Esophagus squamous epithelium (tissue), 5 donors: ENCODE measurements around the gene EIF4EBP2. TPM values are rescaled to one million over a fixed set of nuclear protein-coding genes. Genes with fewer than 3 reads are reported as not detected.

Experiments used
- DNase-seq: peaks from one replicate; lab custom pipeline; 2025; lab: John Stamatoyannopoulos, UW
- H3K27ac ChIP-seq, 4 donors: fragments of 200-600 bp; sonication (generic); one replicate each; pipeline ENCODE4 v1.5.1; 2016 to 2019; ENCODE audit warnings: mild to moderate bottlenecking in 1 of 4
- H3K27me3 ChIP-seq, 4 donors: fragments of 200-600 bp; sonication (generic); 1 replicate in 3 of 4; 2 replicates in 1 of 4; pipeline versions ENCODE4 v1.5.1 to v1.6.0; 2017 to 2021; ENCODE audit warnings: antibody characterized with exemption in 1 of 4
- H3K36me3 ChIP-seq, 3 donors: fragments of 200-600 bp; sonication (generic); one replicate each; pipeline ENCODE4 v1.5.1; 2016 to 2019
- H3K4me1 ChIP-seq, 3 donors: fragments of 200-600 bp; sonication (generic); one replicate each; pipeline ENCODE4 v1.5.1; 2017 to 2019
- H3K4me3 ChIP-seq, 4 donors: fragments of 200-600 bp; sonication (generic); 1 replicate in 3 of 4; 2 replicates in 1 of 4; pipeline ENCODE4 v1.5.1; 2016 to 2019; ENCODE audit warnings: mild to moderate bottlenecking in 2 of 4, moderate library complexity in 1 of 4
- H3K9me3 ChIP-seq, 3 donors: fragments of 200-600 bp; sonication (generic); one replicate each; pipeline ENCODE4 v1.5.1; 2016 to 2019
- POLR2A ChIP-seq, 4 donors: fragments of 450-650 bp; IDR thresholded peaks; one replicate each; pipeline ENCODE4 v1.6.1; 2017; ENCODE audit warnings: antibody characterized with exemption in 4 of 4, mild to moderate bottlenecking in 4 of 4, moderate library complexity in 3 of 4
- WGBS, 2 donors: methylation state at CpG; one replicate each; pipeline ENCODE4 v1.1.5; 2018; 5-methylcytosine and 5-hydroxymethylcytosine counted together
- intact Hi-C: fragments of 100-400 bp; cut with DNase I; formaldehyde crosslinking; loops from one replicate; pipeline ENCODE4 v1.15.0; 2022
- total RNA-seq, 4 donors: library from RNA; depleted of rRNA; stranded (reverse); fragments of >200 nt; gene quantifications; one replicate each; pipeline ENCODE4 v1.1.0, GENCODE V29; 2016
- TF ChIP-seq, protein P1 (sequence below), 6 experiments: fragments of 450-650 bp in 4 of 6; fragments of 200-600 bp in 2 of 6; sonication (generic) in 2 of 6; IDR thresholded peaks; one replicate each; pipeline ENCODE4 v1.5.1; 2016 to 2019; ENCODE audit warnings: antibody characterized with exemption in 6 of 6, mild to moderate bottlenecking in 4 of 6, moderate library complexity in 4 of 6
- donor health status: DM: yes; HTN: yes; CAD: no.

The EIF4EBP2 gene
- total RNA-seq, 4 donors from 2014 or later, result 34.5 to 57.2 (median 43.2) TPM

DNA sequence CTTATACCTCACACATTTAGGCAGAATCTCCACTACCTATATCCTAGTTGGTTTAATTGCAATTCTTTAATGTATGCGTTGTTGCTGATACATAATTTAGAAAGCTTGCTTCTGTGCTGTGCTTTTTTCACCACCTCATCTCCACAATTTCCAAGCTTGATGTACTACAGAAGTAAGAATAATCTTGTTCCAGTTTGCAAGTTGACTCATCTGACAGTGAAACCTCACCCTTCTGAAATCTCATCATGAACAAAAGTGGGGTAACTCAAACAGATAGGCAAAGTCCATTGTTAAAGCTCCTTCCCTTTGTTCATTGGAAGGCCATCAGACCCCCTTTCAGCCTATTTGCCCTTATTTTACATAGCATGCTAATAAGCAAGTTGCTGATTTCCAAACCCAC, 13.6 kb downstream of the EIF4EBP2 start:
- Histone ChIP-seq H3K4me3 (no peak overlapping the region), H3K9me3 (no peaks in the 10 kb centered on the region), H3K27ac (peak overlapping the region in 1 of 4 donors; percentile 51), H3K36me3 (peaks cover 0 to 41% (median 19%) of the 10 kb centered on the region in 3 donors), H3K27me3 (no peaks in the 10 kb centered on the region), H3K4me1 (peaks cover 0 to 31% (median 3%) of the 10 kb centered on the region in 3 donors)
- WGBS, 2 donors, result 91 to 94% methylated on average over 1 of the region's 1 CpG
- no peak for DNase-seq
- TF ChIP-seq POLR2A (IDR thresholded peaks at IDR 0.05), result no peak
- TF ChIP-seq, protein P1, sequence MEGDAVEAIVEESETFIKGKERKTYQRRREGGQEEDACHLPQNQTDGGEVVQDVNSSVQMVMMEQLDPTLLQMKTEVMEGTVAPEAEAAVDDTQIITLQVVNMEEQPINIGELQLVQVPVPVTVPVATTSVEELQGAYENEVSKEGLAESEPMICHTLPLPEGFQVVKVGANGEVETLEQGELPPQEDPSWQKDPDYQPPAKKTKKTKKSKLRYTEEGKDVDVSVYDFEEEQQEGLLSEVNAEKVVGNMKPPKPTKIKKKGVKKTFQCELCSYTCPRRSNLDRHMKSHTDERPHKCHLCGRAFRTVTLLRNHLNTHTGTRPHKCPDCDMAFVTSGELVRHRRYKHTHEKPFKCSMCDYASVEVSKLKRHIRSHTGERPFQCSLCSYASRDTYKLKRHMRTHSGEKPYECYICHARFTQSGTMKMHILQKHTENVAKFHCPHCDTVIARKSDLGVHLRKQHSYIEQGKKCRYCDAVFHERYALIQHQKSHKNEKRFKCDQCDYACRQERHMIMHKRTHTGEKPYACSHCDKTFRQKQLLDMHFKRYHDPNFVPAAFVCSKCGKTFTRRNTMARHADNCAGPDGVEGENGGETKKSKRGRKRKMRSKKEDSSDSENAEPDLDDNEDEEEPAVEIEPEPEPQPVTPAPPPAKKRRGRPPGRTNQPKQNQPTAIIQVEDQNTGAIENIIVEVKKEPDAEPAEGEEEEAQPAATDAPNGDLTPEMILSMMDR (IDR thresholded peaks at IDR 0.05), result no peak
- intact Hi-C loops, result no loop called here

DNA sequence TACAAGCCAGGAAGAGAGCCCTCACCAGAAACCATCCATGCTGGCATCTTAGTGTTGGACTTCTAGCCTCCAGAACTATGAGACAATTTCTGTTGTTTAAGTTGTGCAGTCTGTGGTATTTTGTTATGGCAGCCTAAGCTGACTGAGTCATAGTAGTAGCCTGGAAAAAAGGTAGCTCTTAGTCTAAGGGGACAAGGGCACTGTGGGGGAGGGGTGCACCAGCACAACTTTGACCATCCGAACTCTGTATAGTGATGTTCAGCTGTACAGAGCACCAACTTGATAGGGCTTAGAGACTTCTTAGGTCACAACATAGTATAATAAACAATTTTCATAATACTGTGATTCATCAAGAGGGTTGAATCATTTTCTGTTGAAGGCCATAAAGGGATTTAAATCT, 14.3 kb downstream of the EIF4EBP2 start:
- Histone ChIP-seq H3K9me3 (no peaks in the 10 kb centered on the region), H3K4me3 (no peak overlapping the region), H3K4me1 (peaks cover 0 to 27% (median 3%) of the 10 kb centered on the region in 3 donors), H3K27me3 (no peaks in the 10 kb centered on the region), H3K27ac (peak overlapping the region in 2 of 4 donors; percentile 43 to 51), H3K36me3 (peaks cover 0 to 48% (median 22%) of the 10 kb centered on the region in 3 donors)
- no peak for DNase-seq
- WGBS, 2 donors, result 60 to 90% methylated on average over 1 of the region's 1 CpG
- no peak for TF ChIP-seq POLR2A (IDR thresholded peaks at IDR 0.05)
- TF ChIP-seq, protein P1 (IDR thresholded peaks at IDR 0.05), result no peak
- intact Hi-C loops, result no loop called here

DNA sequence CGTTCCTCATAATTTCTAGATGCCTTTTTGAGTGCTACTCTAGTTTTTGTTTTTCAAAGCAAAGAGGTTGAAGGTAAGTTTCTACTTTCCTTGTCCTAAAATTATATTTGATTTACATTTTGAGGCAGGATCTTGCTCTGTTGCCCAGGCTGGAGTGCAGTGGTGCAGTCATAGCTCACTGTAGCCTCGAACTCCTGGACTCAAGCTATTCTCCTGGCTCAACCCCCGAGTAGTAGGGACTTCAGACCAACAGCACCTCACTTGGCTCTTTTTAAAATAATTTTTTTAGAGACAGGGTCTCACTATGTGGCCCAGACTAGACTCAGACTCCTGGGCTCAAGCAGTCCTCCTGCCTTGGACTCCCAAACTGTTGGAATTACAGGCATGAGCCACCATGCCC, 14.8 kb downstream of the EIF4EBP2 start:
- Histone ChIP-seq H3K4me1 (peaks cover 0 to 27% (median 3%) of the 10 kb centered on the region in 3 donors), H3K4me3 (no peak overlapping the region), H3K36me3 (peaks cover 0 to 53% (median 26%) of the 10 kb centered on the region in 3 donors), H3K9me3 (no peaks in the 10 kb centered on the region), H3K27ac (peak overlapping the region in 1 of 4 donors; percentile 11), H3K27me3 (no peaks in the 10 kb centered on the region)
- no peak for DNase-seq
- 86 to 92% methylated on average over 3 of the region's 3 CpGs for WGBS, 2 donors
- intact Hi-C loops, result no loop called here
- no peak for TF ChIP-seq POLR2A (IDR thresholded peaks at IDR 0.05)
- TF ChIP-seq, protein P1 (IDR thresholded peaks at IDR 0.05), result no peak

DNA sequence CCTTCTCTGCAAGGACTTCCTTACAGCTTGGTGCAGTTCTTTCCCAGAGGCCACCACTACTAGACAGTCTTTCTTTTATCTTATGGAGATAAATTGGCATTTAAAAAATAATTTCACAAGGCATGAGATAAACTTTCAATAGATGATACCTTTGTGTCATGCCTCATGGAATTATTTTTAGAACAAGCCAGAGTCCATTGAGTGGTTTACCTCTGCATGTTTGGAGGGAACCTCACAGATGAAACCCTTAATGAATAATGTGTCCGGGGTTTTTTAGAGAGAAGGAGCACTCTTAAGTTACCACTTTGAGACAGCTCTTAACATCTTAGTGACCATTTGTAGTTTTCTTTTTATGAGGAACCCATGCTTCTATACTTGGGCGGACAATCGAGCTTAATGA, 20.4 kb downstream of the EIF4EBP2 start:
- no peak overlapping the region for H3K27ac ChIP-seq

DNA sequence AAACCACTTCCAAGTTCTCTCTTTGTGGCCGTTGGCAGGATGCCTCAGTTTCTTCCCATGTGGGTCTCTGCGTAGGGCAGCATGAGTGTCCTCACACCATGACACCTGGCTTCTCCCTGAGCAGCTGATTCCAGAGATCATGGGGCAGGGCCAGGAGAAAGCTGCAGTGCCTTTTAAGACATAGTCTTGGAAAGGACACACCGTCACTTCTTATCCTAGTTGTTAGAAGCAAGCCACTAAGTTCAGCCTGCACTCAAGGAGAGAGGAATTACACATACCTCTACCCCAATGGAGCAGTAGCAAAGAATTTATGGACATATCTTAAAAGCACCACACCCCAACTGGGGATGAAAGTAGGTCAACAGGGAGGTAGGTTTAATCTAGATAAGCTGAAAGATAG, 21.2 kb downstream of the EIF4EBP2 start:
- no peak for DNase-seq
- H3K36me3 ChIP-seq, result peaks cover 8 to 100% (median 48%) of the 10 kb centered on the region in 3 donors
- 94 to 95% methylated on average over 3 of the region's 3 CpGs for WGBS, 2 donors

More for the DNA sequence above, 20.4 kb downstream of the EIF4EBP2 start:
- H3K36me3 ChIP-seq, result peaks cover 8 to 100% (median 48%) of the 10 kb centered on the region in 3 donors
- H3K27me3 ChIP-seq, result no peaks in the 10 kb centered on the region
- no peaks in the 10 kb centered on the region for H3K9me3 ChIP-seq
- no peak for TF ChIP-seq POLR2A (IDR thresholded peaks at IDR 0.05)
- TF ChIP-seq, protein P1 (IDR thresholded peaks at IDR 0.05), result no peak
- no peak overlapping the region for H3K4me3 ChIP-seq
- WGBS, 2 donors, result 96 to 97% methylated on average over 3 of the region's 3 CpGs
- peaks cover 0 to under 1% (median 0%) of the 10 kb centered on the region in 3 donors for H3K4me1 ChIP-seq
- DNase-seq, result no peak
- intact Hi-C loops, result no loop called here

More for the DNA sequence above, 21.2 kb downstream of the EIF4EBP2 start:
- intact Hi-C loops, result no loop called here
- H3K4me3 ChIP-seq, result no peak overlapping the region
- H3K27ac ChIP-seq, result no peak overlapping the region
- no peaks in the 10 kb centered on the region for H3K27me3 ChIP-seq
- H3K9me3 ChIP-seq, result no peaks in the 10 kb centered on the region
- TF ChIP-seq, protein P1 (IDR thresholded peaks at IDR 0.05), result no peak
- no peak for TF ChIP-seq POLR2A (IDR thresholded peaks at IDR 0.05)
- H3K4me1 ChIP-seq, result peaks cover 2 to 4% (median 3%) of the 10 kb centered on the region in 3 donors
